HepG2 (cell line): Measurements from ENCODE around the gene FKBP1A. TPM values are rescaled to one million over a fixed set of nuclear protein-coding genes. Genes with fewer than 3 reads are reported as not detected.

Experiments
- BCL6 ChIP-seq: IDR thresholded peaks from 2 replicates; pipeline ENCODE4 v1.6.1; 2016; ENCODE audit warnings: missing genetic modification reagents, missing compliant biosample characterization
- HDAC6 ChIP-seq: fragments of 200-600 bp; sonication (generic); IDR thresholded peaks from 2 replicates; pipeline ENCODE4 v1.7.0; 2017; ENCODE audit warnings: mild to moderate bottlenecking, antibody characterized with exemption, low read length, low read depth
- HNRNPK ChIP-seq: fragments of 200-400 bp; formaldehyde crosslinking; IDR thresholded peaks from 2 replicates; pipeline ENCODE4 v1.6.1; 2018; ENCODE audit warnings: low read length, low read depth, moderate library complexity, mild to moderate bottlenecking; ENCODE audit not compliant: poor library complexity, severe bottlenecking
- ISL2 ChIP-seq: sonication (generic); formaldehyde crosslinking; IDR thresholded peaks from 2 replicates; pipeline ENCODE4 v1.5.0; 2020; ENCODE audit warnings: missing genetic modification reagents
- KAT7 ChIP-seq: IDR thresholded peaks from 2 replicates; pipeline ENCODE4 v1.6.1; 2018; ENCODE audit warnings: borderline replicate concordance, missing compliant biosample characterization
- POLR2G ChIP-seq: fragments of 200-400 bp; formaldehyde crosslinking; IDR thresholded peaks from 2 replicates; pipeline ENCODE4 v1.6.1; 2018; ENCODE audit warnings: mild to moderate bottlenecking, low read depth, low read length, moderate library complexity
- SP4 ChIP-seq: sonication (generic); formaldehyde crosslinking; IDR thresholded peaks from 2 replicates; pipeline ENCODE4 v1.8.1; 2023; ENCODE audit warnings: mild to moderate bottlenecking, missing genetic modification reagents
- ZNF510 ChIP-seq: sonication (generic); formaldehyde crosslinking; IDR thresholded peaks from 2 replicates; pipeline ENCODE4 v1.4.0; 2020; ENCODE audit warnings: low read depth, mild to moderate bottlenecking, missing genetic modification reagents
- ZNF607 ChIP-seq: sonication (generic); formaldehyde crosslinking; IDR thresholded peaks from 2 replicates; pipeline ENCODE4 v1.5.1; 2020; ENCODE audit warnings: missing genetic modification reagents, mild to moderate bottlenecking, borderline replicate concordance
- polyA plus RNA-seq, 8 experiments: library from polyadenylated mRNA; depleted of rRNA in 3 of 8; stranded (reverse) in 7 of 8; unstranded in 1 of 8; fragments of >200 nt; fragmentation: Illumina TruSeq in 4 of 8; extraction: Trizol in 4 of 8; gene quantifications; 2 replicates each; pipeline versions ENCODE4 v1.2.1 to v1.2.3, GENCODE V29; 2011 to 2016; ENCODE audit warnings: low read depth in 4 of 8, missing spikeins in 1 of 8, mixed read lengths in 1 of 8; ENCODE audit not compliant: insufficient read depth in 1 of 8
- total RNA-seq, 5 experiments: library from RNA; depleted of rRNA; stranded (reverse); fragments of >200 nt; fragmentation: Illumina TruSeq; extraction: Trizol; gene quantifications; 2 replicates each; pipeline ENCODE4 v1.2.3, GENCODE V29; 2016; ENCODE audit warnings: low read depth in 1 of 5
- TF ChIP-seq, protein P1 (sequence below): sonication (generic); formaldehyde crosslinking; IDR thresholded peaks from 2 replicates; pipeline ENCODE4 v1.4.0; 2020; ENCODE audit warnings: missing genetic modification reagents
- TF ChIP-seq, protein P2 (sequence below): sonication (generic); formaldehyde crosslinking; conservative IDR thresholded peaks from 2 replicates; pipeline ENCODE4 v1.4.0; 2020; ENCODE audit warnings: missing genetic modification reagents
- TF ChIP-seq, protein P3 (sequence below): sonication (generic); formaldehyde crosslinking; IDR thresholded peaks from 2 replicates; pipeline ENCODE4 v1.5.0; 2020; ENCODE audit warnings: mild to moderate bottlenecking, missing genetic modification reagents, borderline replicate concordance

FKBP1A gene
- total and polyA plus RNA-seq, 2 of the 13 experiments (the other 11 are each of a cell fraction or from before 2014, with no cell fraction given), result 119 to 468 TPM

DNA sequence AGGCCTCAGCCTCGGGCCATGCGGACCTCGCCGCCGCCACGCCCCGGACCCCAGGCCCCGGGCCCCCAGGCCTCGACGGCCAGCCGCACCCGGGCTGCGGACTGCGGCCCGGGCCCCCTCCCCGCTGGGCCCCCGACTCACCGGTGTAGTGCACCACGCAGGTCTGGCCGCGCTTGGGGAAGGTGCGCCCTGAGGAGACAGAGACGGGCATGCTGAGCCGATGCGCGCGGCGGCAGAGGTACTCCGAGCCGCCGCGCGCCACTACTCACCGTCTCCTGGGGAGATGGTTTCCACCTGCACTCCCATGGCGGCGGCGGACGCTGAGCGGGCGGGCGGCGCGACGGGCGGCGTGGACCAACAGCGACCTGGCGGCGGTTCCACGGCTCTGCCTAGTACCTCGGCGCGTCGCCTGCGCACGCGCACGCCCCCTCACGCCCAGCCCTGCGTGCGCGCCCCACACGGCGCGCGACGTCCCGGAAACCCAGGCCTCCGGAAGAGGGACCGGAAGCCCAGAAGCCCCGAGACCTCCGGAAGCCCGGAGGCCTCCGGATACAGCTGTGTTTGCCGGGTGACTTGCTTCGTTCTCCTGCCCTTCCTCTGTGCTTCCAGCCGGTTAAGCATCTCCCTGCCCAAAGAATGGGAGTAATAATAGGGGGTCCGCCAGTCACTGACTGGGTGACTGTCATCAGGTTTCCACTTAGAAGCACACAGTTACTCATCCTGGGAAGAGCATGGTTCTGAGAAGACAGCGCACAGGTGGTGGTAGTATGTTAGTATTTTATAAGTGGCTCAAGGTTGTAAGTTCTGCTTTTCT lies at the start of gene FKBP1A (continued):
- TF ChIP-seq, protein P1, sequence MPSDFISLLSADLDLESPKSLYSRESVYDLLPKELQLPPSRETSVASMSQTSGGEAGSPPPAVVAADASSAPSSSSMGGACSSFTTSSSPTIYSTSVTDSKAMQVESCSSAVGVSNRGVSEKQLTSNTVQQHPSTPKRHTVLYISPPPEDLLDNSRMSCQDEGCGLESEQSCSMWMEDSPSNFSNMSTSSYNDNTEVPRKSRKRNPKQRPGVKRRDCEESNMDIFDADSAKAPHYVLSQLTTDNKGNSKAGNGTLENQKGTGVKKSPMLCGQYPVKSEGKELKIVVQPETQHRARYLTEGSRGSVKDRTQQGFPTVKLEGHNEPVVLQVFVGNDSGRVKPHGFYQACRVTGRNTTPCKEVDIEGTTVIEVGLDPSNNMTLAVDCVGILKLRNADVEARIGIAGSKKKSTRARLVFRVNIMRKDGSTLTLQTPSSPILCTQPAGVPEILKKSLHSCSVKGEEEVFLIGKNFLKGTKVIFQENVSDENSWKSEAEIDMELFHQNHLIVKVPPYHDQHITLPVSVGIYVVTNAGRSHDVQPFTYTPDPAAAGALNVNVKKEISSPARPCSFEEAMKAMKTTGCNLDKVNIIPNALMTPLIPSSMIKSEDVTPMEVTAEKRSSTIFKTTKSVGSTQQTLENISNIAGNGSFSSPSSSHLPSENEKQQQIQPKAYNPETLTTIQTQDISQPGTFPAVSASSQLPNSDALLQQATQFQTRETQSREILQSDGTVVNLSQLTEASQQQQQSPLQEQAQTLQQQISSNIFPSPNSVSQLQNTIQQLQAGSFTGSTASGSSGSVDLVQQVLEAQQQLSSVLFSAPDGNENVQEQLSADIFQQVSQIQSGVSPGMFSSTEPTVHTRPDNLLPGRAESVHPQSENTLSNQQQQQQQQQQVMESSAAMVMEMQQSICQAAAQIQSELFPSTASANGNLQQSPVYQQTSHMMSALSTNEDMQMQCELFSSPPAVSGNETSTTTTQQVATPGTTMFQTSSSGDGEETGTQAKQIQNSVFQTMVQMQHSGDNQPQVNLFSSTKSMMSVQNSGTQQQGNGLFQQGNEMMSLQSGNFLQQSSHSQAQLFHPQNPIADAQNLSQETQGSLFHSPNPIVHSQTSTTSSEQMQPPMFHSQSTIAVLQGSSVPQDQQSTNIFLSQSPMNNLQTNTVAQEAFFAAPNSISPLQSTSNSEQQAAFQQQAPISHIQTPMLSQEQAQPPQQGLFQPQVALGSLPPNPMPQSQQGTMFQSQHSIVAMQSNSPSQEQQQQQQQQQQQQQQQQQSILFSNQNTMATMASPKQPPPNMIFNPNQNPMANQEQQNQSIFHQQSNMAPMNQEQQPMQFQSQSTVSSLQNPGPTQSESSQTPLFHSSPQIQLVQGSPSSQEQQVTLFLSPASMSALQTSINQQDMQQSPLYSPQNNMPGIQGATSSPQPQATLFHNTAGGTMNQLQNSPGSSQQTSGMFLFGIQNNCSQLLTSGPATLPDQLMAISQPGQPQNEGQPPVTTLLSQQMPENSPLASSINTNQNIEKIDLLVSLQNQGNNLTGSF (CRISPR knock-in tag), result no peak
- TF ChIP-seq, protein P2, sequence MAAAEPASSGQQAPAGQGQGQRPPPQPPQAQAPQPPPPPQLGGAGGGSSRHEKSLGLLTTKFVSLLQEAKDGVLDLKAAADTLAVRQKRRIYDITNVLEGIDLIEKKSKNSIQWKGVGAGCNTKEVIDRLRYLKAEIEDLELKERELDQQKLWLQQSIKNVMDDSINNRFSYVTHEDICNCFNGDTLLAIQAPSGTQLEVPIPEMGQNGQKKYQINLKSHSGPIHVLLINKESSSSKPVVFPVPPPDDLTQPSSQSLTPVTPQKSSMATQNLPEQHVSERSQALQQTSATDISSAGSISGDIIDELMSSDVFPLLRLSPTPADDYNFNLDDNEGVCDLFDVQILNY, result no peak
- peak; percentile 94; the same call in 1 of the 2 replicates for TF ChIP-seq KAT7 (CRISPR knock-in tag)
- peak; percentile 53 for TF ChIP-seq ISL2
- peak; percentile 94 for TF ChIP-seq POLR2G
- no peak for TF ChIP-seq HDAC6
- TF ChIP-seq BCL6 (CRISPR knock-in tag), result peak; percentile 35
- TF ChIP-seq SP4 (CRISPR knock-in tag), result peak; percentile 63
- TF ChIP-seq, protein P3, sequence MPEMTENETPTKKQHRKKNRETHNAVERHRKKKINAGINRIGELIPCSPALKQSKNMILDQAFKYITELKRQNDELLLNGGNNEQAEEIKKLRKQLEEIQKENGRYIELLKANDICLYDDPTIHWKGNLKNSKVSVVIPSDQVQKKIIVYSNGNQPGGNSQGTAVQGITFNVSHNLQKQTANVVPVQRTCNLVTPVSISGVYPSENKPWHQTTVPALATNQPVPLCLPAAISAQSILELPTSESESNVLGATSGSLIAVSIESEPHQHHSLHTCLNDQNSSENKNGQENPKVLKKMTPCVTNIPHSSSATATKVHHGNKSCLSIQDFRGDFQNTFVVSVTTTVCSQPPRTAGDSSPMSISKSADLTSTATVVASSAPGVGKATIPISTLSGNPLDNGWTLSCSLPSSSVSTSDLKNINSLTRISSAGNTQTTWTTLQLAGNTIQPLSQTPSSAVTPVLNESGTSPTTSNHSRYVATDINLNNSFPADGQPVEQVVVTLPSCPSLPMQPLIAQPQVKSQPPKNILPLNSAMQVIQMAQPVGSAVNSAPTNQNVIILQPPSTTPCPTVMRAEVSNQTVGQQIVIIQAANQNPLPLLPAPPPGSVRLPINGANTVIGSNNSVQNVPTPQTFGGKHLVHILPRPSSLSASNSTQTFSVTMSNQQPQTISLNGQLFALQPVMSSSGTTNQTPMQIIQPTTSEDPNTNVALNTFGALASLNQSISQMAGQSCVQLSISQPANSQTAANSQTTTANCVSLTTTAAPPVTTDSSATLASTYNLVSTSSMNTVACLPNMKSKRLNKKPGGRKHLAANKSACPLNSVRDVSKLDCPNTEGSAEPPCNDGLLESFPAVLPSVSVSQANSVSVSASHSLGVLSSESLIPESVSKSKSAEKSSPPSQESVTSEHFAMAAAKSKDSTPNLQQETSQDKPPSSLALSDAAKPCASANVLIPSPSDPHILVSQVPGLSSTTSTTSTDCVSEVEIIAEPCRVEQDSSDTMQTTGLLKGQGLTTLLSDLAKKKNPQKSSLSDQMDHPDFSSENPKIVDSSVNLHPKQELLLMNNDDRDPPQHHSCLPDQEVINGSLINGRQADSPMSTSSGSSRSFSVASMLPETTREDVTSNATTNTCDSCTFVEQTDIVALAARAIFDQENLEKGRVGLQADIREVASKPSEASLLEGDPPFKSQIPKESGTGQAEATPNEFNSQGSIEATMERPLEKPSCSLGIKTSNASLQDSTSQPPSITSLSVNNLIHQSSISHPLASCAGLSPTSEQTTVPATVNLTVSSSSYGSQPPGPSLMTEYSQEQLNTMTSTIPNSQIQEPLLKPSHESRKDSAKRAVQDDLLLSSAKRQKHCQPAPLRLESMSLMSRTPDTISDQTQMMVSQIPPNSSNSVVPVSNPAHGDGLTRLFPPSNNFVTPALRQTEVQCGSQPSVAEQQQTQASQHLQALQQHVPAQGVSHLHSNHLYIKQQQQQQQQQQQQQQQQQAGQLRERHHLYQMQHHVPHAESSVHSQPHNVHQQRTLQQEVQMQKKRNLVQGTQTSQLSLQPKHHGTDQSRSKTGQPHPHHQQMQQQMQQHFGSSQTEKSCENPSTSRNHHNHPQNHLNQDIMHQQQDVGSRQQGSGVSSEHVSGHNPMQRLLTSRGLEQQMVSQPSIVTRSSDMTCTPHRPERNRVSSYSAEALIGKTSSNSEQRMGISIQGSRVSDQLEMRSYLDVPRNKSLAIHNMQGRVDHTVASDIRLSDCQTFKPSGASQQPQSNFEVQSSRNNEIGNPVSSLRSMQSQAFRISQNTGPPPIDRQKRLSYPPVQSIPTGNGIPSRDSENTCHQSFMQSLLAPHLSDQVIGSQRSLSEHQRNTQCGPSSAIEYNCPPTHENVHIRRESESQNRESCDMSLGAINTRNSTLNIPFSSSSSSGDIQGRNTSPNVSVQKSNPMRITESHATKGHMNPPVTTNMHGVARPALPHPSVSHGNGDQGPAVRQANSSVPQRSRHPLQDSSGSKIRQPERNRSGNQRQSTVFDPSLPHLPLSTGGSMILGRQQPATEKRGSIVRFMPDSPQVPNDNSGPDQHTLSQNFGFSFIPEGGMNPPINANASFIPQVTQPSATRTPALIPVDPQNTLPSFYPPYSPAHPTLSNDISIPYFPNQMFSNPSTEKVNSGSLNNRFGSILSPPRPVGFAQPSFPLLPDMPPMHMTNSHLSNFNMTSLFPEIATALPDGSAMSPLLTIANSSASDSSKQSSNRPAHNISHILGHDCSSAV, result no peak
- no peak for TF ChIP-seq ZNF510 (CRISPR knock-in tag)
- TF ChIP-seq ZNF607 (CRISPR knock-in tag), result peak; percentile 88; the same call in 1 of the 2 replicates
- TF ChIP-seq HNRNPK, result peak; percentile 61
